GM19324 (cell line): Measurements from ENCODE around the gene FXYD6.
"Not testable (repeated sequence)": the region's sequence is repeated elsewhere in the genome, so short reads cannot be mapped to it uniquely, and the experiment has no call there.

ENCODE experiments used
- ATAC-seq: cut with Tn5 transposase; IDR thresholded peaks from one replicate; pipeline ENCODE4 v1.9.1; 2021; ENCODE audit warnings: mild to moderate bottlenecking, moderate library complexity; ENCODE audit not compliant: unreplicated experiment, low FRiP score

FXYD6 gene, protein sequence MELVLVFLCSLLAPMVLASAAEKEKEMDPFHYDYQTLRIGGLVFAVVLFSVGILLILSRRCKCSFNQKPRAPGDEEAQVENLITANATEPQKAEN

DNA sequence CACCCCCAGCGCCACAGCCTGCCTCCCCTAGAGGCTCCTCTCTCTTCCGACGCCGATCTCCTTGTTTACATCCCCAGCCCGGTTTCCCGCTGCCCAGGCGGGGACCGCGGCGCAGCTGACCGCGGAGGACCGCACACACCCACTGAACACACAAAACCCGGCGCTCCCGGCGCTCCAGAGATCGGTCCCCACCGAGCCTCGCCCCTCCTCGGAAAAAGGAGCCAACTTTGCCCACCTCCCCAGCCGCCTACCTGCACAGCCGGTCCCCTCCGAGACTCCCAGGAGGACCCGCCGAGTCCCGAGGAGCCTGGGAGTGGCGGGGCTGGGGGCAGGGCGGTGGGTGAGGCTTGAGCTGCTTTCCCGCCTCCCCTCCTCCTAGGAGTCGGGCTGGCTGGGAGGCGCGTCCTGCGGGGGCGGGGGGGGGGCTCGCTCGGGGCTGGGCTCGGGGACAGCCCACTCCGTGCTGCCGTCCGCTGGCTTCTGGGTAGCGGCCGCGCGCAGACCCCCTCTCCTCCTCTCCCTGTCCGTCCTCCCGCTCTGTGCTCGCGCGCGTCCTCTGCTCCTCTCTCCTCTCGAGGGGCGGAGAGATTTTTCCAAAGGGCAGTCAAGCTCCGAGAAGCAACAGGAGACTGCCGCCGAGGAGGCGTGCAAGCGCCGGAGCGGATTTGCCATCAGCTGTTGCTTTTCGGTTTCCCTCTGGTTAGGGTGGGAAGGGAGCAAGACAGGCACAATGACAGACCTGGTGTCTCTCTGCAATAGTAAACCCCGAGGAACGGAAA lies at the start of gene FXYD6:
FXYD6 (minus strand) TSS at position 318 of the 779 bp plus-strand sequence. CDS start 33,882 bp downstream, outside the sequence.
- ATAC-seq, result no peak

DNA sequence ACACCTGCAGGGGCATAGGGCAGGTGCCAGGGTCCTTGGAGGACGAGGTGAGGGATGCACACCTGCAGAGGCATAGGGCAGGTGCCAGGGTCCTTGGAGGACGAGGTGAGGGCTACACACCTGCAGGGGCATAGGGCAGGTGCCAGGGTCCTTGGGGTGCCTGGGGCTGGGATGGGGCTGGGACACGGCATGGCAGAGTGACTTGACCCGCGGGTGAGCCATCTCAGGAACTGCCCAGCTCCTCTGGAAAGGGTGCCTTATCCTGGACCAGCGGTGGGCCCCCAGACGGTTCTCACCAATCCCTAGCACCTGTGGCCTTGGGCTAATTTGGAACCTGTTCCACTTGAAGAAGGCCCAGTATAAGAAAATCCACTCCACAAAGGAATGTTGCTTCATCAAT lies 49.7 kb upstream of the FXYD6 start:
- ATAC-seq, result not testable (repeated sequence)

DNA sequence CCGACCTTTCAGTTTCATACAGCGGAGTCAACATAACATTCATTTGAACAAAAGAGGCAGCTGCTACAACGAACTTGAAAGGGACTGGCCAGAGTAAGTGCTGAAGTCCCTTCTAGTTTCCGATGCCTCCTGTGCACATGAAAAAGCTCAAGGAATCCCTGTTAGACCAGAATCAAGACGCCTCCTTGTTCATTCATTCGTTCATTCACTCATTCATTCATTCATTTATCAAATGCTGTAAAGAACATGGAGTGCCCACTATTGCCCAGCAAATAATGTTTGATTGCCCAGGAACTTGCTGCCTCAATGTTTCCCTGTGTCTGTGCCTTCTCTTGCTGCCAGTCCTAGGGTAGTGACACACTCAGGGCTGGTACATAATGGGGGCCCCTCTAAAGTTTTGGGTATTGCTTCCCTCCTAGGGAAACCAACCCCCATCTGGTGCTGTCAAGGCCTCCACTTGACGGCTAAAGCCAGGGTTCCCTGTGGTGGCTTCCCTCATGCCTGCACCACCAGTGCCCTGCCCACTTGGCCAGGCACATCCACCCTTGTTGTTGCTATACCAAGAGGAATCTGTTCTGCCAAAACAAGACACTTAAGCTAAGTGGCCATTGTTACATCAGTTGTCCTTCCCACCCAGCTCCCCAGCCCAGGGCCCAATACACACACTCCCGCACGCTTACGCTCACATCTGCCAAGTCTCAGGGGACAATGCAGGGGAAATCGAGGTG lies 48.9 kb upstream of the FXYD6 start:
- ATAC-seq, result no peak

DNA sequence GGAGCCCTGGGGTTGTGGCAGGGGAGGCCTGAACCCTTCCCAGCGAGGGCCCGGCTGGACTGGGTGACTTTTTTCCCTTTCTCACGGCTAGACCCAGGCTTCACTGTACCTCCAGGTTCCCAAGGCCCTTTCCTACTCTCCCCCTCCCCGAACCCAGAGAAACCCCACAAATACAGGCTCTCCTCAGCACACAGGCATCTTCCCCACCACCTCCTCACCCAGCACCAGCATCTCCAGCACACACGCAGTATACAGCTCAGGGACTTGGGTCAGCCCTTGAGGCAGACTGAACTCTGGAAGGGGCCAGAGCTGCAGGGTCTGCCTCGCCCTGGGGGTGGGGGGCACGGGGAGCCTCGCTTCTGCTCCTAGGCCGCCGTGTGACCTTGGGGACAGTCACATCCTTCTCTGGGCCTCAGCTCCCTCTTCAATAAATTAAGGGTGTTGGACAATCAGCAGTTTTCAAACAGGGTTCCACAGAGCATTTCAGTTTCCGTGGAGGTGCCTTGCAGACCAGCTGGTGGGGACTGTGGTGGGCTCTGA lies 48.2 kb upstream of the FXYD6 start:
- no peak for ATAC-seq

DNA sequence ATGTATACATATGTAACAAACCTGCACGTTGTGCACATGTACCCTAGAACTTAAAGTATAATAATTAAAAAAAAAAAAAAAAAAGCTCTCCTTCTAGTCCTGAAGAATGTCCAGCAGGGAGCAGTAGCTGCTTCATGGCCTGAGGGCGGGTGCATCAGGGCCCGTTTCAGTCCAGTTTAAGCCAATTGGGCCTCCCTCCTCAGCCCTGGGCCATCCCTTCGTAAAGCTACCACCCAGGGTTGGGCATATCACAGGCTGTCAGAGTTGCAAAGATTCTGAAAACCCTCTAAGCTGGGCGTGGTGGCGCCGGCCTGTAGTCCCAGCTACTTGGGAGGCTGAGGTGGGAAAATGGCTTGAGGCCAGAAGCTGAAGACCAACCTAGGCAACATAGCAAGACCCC lies 47.3 kb upstream of the FXYD6 start:
- no peak for ATAC-seq

DNA sequence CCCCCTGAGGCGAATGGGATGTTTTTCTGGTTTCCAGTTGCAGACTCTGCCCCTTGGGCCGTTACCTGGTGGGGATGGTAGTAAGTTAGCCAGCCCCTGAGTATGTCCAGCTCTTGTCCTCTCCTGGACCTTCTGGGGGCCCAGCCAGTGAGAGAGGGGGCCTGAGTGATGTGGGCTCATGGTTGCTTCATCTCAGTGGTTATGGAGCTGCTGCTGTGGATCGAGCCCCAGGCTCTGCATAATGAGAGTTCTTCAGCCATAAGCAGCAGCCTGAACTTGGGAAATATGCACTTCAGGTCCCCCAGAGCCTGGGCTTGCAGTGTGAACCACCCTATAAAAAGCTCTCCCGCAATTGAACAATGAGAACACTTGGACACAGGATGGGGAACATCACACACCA lies 46.8 kb upstream of the FXYD6 start:
- ATAC-seq, result no peak

DNA sequence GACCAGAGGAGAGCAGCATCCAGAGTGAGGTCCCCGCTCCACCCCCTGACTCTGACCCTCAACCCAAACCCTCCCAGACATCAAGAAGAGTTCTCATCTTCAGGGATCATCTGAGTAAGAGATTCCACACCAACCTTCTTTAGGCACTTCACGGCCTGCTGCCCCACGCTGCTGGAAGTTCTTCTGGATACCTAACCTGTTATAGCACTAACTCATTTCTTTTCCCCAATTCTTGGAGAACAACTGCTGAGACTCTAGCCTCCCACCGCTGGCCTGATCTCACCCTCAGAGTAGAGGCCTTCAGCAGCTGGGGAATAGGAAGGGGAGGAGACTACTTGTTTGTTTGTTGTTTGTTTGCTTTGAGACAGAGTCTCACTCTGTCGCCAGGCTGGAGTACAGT lies 45.4 kb upstream of the FXYD6 start:
- ATAC-seq, result no peak

DNA sequence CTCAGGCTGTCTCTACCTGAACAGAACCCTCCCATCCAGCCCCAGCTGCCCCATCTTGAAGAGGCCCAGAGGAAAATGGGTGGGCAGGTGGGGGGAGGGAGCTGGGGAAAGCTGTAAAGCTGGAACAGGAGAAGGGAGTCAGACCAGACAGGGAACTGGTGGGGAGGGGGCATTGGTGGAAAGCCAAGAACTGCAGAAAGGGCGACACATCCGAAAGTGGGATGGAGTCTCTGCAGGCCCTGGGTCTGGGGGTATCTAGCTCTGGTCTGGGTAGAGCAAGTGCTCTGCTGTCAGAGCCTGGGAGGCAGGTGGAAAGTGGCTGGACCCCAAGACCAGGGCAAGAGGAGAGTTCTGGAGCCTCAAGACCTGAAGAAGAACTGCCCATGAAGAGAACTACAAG lies 45.0 kb upstream of the FXYD6 start:
- no peak for ATAC-seq

DNA sequence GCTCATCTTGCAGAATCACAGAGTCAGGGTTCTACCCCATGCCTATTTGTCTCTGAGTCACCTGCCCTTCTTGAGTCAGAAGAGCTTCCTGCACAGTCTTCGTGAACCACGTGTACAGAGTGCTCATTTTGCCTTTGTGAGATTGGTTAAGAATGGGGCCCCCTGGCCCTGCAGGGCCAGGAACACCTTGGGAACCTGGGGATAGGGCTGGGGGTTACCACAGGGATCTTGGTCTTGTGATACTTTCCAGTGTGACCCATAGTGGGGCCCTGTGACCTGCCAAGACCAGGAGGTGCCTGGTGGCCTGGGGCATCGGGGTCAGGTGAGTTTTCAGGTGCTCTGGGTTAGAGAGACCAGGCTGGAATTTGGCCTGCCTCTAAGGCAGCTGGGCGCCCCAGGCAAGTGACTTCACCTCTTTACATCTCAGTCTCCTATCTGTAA lies 43.3 kb upstream of the FXYD6 start:
- ATAC-seq, result no peak

DNA sequence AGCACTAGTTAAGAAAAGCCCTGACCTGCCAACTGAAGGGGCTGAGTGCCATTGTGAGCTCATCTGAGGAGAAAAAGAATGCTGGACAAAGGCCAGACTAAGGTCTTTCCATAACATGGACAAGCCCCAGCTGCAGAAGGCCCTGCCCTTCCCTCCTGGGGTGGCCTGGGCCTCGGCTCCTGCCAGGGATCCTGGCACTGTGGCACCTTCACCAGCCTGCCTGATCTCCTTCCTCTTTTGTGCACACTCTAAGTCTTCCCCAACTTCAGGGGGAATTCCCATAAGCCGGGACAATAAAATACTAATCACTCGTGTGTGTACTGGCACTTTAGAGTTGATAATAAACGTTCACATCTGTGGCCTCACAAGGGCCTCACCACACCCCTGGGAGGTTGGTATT lies 42.9 kb upstream of the FXYD6 start:
- ATAC-seq, result no peak

DNA sequence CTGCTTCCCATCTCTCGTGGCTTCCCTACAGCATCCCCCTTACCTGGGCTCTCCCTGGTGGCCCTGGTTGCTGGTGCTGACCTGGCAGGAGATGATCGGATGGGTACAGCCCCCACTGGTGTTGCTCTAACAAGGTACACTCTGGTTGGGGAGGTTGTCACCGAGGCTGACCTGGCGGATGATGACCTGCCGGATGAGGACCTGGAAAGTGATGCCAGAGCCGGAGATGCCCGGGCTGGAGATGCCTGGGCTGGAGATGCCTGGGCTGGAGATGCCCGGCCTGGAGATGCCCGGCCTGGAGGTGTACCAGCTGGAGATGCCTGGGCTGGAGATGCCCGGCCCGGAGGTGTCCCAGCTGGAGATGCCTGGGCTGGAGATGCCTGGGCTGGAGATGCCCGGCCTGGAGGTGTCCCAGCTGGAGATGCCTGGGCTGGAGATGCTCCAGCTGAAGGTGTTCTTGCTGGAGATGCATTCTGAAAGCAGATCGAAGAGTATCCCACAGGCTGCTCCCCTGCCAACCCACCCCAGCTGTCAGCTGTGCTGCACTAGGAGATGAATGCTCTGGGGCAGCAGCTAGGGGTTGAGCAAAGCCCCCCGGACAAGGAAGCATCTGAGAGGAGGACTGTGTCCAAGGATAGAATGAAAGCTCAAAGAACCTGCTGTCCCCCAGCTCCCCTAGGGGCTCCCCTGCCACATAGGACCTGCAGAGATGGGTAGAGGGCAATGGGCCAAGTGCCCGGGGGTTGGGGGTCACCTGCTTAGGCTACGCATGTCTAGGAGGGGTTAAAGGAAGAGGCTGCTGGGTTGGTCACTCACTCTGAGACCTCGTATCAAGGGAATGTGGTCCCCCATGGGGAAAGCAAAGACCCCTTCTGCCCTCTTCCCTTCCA lies 42.2 kb upstream of the FXYD6 start:
- ATAC-seq, result no peak

DNA sequence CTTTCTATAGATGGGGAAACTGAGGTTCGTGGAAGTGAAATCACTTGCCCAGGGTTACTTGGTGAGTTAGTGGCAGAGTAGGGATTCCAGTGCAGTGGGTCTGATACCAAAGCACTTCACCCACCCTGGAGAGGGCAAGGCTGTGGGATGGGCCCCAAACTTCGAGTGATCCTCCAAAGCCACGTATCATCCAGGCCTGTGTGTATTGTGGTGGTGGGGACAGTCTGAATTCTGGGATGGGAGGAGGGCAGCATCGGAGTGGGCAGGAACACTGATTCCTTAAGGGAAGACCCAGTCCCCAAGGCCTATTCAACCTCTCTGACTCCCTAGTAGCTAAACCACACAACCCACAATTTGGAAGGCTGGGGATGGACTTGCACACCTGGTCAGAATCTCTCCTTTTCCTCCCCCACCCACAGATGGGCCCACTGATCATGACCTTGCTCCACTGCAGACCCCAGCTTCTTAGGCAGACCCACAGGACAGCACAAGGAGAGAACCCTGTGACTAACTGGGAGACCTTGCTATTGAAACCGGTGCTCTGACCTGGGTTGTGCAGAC lies 41.2 kb upstream of the FXYD6 start:
- no peak for ATAC-seq

DNA sequence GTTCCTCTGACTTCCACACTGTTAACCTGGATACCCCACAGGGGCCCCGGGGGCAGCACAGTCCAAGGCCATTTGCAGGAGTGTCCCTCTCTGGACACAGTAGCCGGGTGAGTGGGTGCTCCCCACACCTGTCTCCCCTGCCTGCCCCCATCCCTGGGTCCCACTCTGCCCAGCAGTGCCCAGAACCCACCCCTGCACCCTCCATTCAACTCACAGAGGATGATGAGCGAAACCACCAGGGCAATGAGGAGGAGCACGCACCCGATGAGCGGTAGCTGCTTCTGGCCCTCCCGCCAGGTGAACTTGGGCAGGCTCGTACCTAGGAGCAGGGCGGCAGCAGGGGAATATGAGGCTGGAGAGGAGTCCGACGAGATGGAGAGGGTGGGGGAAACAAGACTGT lies 40.5 kb upstream of the FXYD6 start:
- no peak for ATAC-seq

DNA sequence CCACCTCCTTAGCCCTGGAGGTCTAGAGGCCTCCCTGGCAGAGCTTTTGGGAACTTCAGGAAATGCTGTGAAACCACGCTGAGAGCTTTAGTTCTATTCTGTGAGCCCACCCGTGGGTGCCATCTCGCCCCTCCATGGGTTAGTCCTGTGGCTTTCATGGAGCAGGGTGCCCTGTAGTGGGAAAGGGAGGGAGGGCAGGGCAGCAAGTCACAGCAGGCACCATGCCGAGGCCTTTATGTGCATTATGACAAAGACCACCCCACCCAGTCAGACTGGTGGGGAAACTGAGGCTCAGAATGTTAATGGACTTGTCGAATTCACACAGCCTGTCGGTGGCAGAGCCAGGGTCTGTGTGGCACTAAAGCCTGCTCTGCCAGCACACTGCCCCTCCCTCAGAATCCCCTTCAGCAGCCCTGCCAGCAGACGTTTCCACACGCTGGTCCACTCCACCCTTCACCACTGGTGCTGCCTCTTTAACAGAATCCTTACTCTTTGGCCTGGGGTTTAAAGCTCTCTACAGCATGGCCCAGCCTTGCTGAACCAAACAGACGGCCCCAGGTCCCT lies 39.3 kb upstream of the FXYD6 start:
- no peak for ATAC-seq

DNA sequence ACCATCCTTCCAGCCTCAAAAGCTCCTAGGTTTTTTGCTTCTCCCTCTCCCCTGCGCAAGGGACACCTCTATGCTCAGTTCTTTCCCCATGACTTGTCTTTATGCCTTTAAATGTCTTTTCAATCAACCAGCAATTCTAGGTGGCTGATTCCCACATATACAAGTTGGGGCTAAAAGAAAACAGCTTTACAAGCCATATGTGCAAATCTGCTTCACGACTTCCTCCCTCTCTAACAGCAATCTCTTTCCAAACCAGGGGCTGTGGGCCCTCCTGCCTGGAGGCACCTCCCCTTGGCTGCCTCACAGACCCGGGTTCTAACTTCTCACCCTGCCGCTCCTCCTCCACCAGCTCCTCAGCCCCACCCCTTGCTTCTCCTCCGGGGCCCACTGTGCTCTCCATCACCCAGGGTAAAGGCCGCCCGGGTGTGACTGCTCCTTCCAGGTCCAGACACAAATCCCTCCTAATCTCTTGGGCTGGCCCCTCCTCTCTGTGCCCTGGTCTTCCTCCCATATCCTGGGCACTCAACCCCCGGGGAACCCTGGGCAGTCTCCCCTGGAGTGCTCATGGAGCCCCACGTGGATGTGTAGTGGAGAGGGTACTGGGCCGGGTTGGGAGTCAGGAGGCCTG lies 38.6 kb upstream of the FXYD6 start:
- no peak for ATAC-seq

DNA sequence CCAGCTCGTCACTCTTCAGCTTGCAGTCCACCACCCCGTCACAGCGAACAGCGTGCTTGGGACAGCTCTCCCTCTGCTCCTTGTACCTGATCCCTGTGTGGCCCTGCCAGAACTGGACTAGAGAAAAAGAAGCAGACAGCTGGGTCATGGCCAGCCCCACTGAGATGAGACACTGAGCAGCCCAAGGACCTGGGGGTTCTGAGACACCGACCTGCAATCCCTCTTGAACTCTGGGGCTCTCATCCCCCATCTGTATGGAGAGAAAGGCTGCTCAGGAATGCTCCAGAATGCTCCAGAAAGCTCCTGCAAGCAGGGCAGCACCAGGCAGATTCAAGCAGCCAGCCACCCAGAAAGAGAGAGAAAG lies 37.9 kb upstream of the FXYD6 start:
- ATAC-seq, result no peak

DNA sequence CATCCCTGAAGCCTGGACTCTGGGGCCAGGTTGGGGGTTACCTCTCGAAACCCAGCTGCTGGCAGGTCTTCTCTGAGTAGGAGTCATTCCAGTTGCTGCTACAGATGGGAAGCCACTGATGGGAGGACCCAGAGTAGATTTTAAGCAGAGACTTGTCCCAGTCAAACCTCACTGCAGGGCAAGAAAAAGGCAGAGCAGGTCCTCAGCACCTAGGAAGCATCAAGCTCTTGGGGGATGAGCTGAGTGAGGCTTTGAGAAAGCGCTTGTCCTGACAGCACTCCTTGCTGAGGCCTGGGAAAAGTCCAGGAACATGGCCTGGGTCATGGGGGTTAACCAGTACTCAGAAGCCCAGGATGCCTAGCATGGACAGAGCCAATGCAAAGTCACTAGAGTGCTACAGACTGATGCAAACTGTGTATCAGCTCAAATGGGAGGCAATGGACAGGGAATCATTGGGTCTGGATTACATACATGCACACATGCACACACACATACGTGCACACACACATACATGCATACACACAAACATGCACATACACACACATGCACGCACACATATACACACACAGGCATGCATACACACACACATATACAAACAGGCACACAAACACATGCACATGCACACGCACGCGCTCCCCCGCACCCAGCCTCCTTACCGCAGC lies 37.4 kb upstream of the FXYD6 start:
- no peak for ATAC-seq

DNA sequence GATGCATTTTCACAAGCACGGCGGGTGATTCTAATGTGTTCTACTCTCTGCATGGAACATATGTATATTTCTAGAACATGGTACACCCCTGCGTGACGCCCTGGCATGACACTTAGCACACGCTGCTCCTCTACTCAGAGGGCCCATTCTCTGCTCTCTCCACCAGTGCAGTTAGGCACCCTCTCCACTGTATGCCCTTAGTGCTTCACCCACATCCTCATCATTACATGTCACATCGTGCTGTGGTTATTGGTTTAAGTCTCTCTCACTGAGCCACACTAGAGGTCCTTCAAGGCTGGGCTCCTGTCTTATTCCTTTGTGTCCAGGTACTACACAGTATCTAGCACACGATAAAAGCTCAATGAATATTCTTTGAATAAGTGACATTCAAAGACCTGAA lies 36.0 kb upstream of the FXYD6 start:
- ATAC-seq, result no peak

DNA sequence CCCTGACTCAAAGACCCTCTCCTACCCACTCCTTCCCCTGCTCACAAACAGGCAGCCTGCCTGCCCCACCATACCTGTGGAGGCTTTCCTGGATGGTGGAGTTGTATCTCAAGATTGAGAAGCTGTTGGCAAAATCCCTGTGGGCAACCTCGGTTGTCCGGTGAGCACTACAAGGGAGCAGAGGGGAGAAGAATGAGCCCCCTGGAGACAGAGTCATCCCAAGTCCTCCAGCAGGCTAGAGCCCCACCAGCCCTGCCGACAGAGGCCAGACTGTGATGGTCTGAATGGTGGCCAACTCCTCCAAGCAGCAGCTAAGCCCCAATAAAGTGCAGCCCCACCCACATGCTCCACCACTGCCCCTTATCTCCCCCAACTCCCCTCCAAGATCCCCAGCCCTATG lies 35.2 kb upstream of the FXYD6 start:
- no peak for ATAC-seq
